GM12878 (cell line): Measurements from ENCODE around the gene SYK. TPM values are rescaled to one million over a fixed set of nuclear protein-coding genes. Genes with fewer than 3 reads are reported as not detected.

ENCODE experiments used
- ATAC-seq: fragments of 200-7000 bp; cut with Tn5 transposase; 3 replicates; pipeline ENCODE4 v1.9.1; 2020; ENCODE audit warnings: mild to moderate bottlenecking, moderate library complexity
- BruUV-seq: library from RNA; stranded (reverse); fragments of 400-500 nt; replicated peaks from 2 replicates; lab custom pipeline; 2021; lab: Mats Ljungman, UMichigan
- CTCF ChIA-PET: fragments of 300-600 bp; sonication (Branson Sonifier 250); formaldehyde crosslinking; extraction: SDS; loops from one replicate; lab custom pipeline; 2021; ENCODE audit warnings: inconsistent platforms; lab: Yijun Ruan, JAX
- POLR2A ChIA-PET: fragments of 350-600 bp; formaldehyde crosslinking; extraction: SDS; loops from one replicate; lab custom pipeline; 2021; ENCODE audit warnings: inconsistent platforms; lab: Charles Lee
- RAD21 ChIA-PET: fragments of 300-600 bp; sonication (Branson Sonifier 250); formaldehyde crosslinking; loops from one replicate; lab custom pipeline; 2023; ENCODE audit warnings: antibody characterized with exemption; ENCODE audit not compliant: unreplicated experiment; lab: Charles Lee
- SMC1A ChIA-PET: fragments of 300-600 bp; sonication (Branson Sonifier 250); formaldehyde crosslinking; loops from one replicate; lab custom pipeline; 2023; ENCODE audit not compliant: unreplicated experiment, uncharacterized antibody; lab: Charles Lee
- DNase-seq: peaks from one replicate; pipeline ENCODE4 v3.0.0-alpha.2; 2011; ENCODE audit warnings: low read depth, low spot score
- FAIRE-seq: peaks from 3 replicates; lab custom pipeline; 2011; peaks lifted over from hg19 to GRCh38; lab: Jason Lieb, UNC
- H2AFZ ChIP-seq: 2 replicates; pipeline ENCODE4 v1.6.0; 2011; ENCODE audit warnings: low read depth, low read length, control low read depth; ENCODE audit not compliant: control insufficient read depth
- H3K27ac ChIP-seq: 2 replicates; pipeline ENCODE4 v1.5.1; 2011; ENCODE audit warnings: control low read depth; ENCODE audit not compliant: control insufficient read depth, insufficient read depth
- H3K27me3 ChIP-seq, 2 experiments: replicated peaks in 1 of 2; 2 replicates each; pipeline versions ENCODE4 v1.6.0 to v1.6.1; 2011; ENCODE audit warnings: low read length in 1 of 2; ENCODE audit not compliant: control insufficient read depth in 2 of 2, insufficient read depth in 2 of 2
- H3K36me3 ChIP-seq, 2 experiments: 2 replicates each; pipeline ENCODE4 v1.5.1; 2011; ENCODE audit warnings: low read length in 1 of 2; ENCODE audit not compliant: control insufficient read depth in 2 of 2, insufficient read depth in 2 of 2
- H3K4me1 ChIP-seq: 2 replicates; pipeline ENCODE4 v1.6.1; 2011; ENCODE audit warnings: mild to moderate bottlenecking, low read length, moderate library complexity, mixed read lengths; ENCODE audit not compliant: control insufficient read depth, insufficient read depth
- H3K4me2 ChIP-seq: 2 replicates; pipeline ENCODE4 v1.6.0; 2011; ENCODE audit warnings: control low read depth; ENCODE audit not compliant: control insufficient read depth, insufficient read depth
- H3K4me3 ChIP-seq: fragments of 200-600 bp; sonication (generic); 2 replicates; pipeline ENCODE4 v1.5.1; 2016
- H3K79me2 ChIP-seq: 2 replicates; pipeline ENCODE4 v1.6.0; 2011; ENCODE audit warnings: low read length; ENCODE audit not compliant: control insufficient read depth, insufficient read depth
- H3K9ac ChIP-seq: 2 replicates; pipeline ENCODE4 v1.8.0; 2011; ENCODE audit warnings: low read length, control low read depth, mixed read lengths; ENCODE audit not compliant: control insufficient read depth, insufficient read depth
- H3K9me3 ChIP-seq: replicated peaks from 3 replicates; pipeline ENCODE4 v1.5.1; 2011; ENCODE audit warnings: mild to moderate bottlenecking, low read length; ENCODE audit not compliant: control insufficient read depth, insufficient read depth
- H4K20me1 ChIP-seq: 2 replicates; pipeline ENCODE4 v1.6.0; 2011; ENCODE audit not compliant: control insufficient read depth, insufficient read depth
- BACH1 ChIP-seq: fragments of 450-650 bp; IDR thresholded peaks from 2 replicates; pipeline ENCODE4 v1.6.1; 2017; ENCODE audit warnings: mild to moderate bottlenecking, borderline replicate concordance
- BCL11A ChIP-seq: IDR thresholded peaks from 2 replicates; pipeline ENCODE4 v1.6.1; 2011; ENCODE audit warnings: low read depth, low read length
- BCL3 ChIP-seq: IDR thresholded peaks from 2 replicates; pipeline ENCODE4 v1.6.1; 2011; ENCODE audit warnings: borderline replicate concordance, low read depth, mild to moderate bottlenecking, moderate library complexity, low read length; ENCODE audit not compliant: insufficient read depth, poor library complexity, severe bottlenecking
- CREM ChIP-seq: IDR thresholded peaks from 2 replicates; pipeline ENCODE4 v1.6.1; 2014; ENCODE audit warnings: antibody characterized with exemption, low read depth
- EED ChIP-seq: sonication (generic); IDR thresholded peaks from 2 replicates; pipeline ENCODE4 v1.6.1; 2016; ENCODE audit warnings: antibody characterized with exemption, low read depth
- ELK1 ChIP-seq: IDR thresholded peaks from 2 replicates; pipeline ENCODE4 v1.6.1; 2012; ENCODE audit warnings: low read depth, low read length, improper control_type of control experiment
- ETV6 ChIP-seq, 2 experiments: fragments of 450-650 bp in 1 of 2; IDR thresholded peaks in 1 of 2; conservative IDR thresholded peaks in 1 of 2; 2 replicates each; pipeline ENCODE4 v1.6.1; 2014; ENCODE audit warnings: antibody characterized with exemption in 1 of 2, borderline replicate concordance in 1 of 2, low read depth in 1 of 2, mild to moderate bottlenecking in 1 of 2, moderate library complexity in 1 of 2
- IKZF1 ChIP-seq: fragments of 450-650 bp; conservative IDR thresholded peaks from 2 replicates; pipeline ENCODE4 v1.6.1; 2017; ENCODE audit warnings: antibody characterized with exemption, mild to moderate bottlenecking
- IKZF2 ChIP-seq, 2 experiments: fragments of 450-650 bp; IDR thresholded peaks; 2 replicates each; pipeline ENCODE4 v1.6.1; 2017; ENCODE audit warnings: mild to moderate bottlenecking in 2 of 2, moderate library complexity in 2 of 2
- JUNB ChIP-seq: IDR thresholded peaks from 2 replicates; pipeline ENCODE4 v1.6.1; 2016; ENCODE audit warnings: antibody characterized with exemption, mild to moderate bottlenecking
- MEF2B ChIP-seq: fragments of 450-650 bp; IDR thresholded peaks from 2 replicates; pipeline ENCODE4 v1.6.1; 2018; ENCODE audit warnings: mild to moderate bottlenecking, moderate library complexity; ENCODE audit not compliant: partially characterized antibody, poor library complexity, severe bottlenecking
- NR2F1 ChIP-seq: fragments of 450-650 bp; conservative IDR thresholded peaks from 2 replicates; pipeline ENCODE4 v1.6.1; 2017; ENCODE audit warnings: mild to moderate bottlenecking
- PAX8 ChIP-seq: fragments of 450-650 bp; IDR thresholded peaks from 2 replicates; pipeline ENCODE4 v1.6.1; 2017; ENCODE audit warnings: mild to moderate bottlenecking, moderate library complexity
- RUNX3 ChIP-seq: IDR thresholded peaks from 2 replicates; pipeline ENCODE4 v1.6.1; 2012; ENCODE audit warnings: low read length, inconsistent platforms
- SPI1 ChIP-seq: IDR thresholded peaks from 2 replicates; pipeline ENCODE4 v1.6.1; 2011; ENCODE audit warnings: low read depth, mild to moderate bottlenecking, low read length, moderate library complexity, borderline replicate concordance; ENCODE audit not compliant: insufficient read depth
- TBL1XR1 ChIP-seq: IDR thresholded peaks from 2 replicates; pipeline ENCODE4 v1.6.1; 2012; ENCODE audit warnings: low read depth, low read length, improper control_type of control experiment
- WGBS: methylation state at CpG from one replicate; pipeline ENCODE4 v1.1.6; 2016; ENCODE audit warnings: low lambda C conversion rate; ENCODE audit not compliant: insufficient replicate concordance, insufficient coverage; ENCODE audit errors: missing lambda C conversion rate; 5-methylcytosine and 5-hydroxymethylcytosine counted together
- in situ Hi-C: fragments of 300-500 bp; cut with MboI; formaldehyde crosslinking; loops from 9 replicates; pipeline ENCODE4 v1.14.3; 2018; ENCODE audit warnings: mixed read lengths
- intact Hi-C: fragments of 100-400 bp; cut with micrococcal nuclease; formaldehyde crosslinking; loops from one replicate; pipeline ENCODE4 v1.14.2; 2022; ENCODE audit not compliant: unreplicated experiment
- polyA plus RNA-seq, 11 experiments: library from polyadenylated mRNA; depleted of rRNA in 4 of 11; unstranded in 6 of 11; stranded (reverse) in 5 of 11; fragments of >200 nt; fragmentation: Nextera tagmentation in 4 of 11; fragmentation: Illumina TruSeq in 1 of 11; extraction: Ambion mirVana in 4 of 11; extraction: Trizol in 1 of 11; gene quantifications; 1 replicate in 1 of 11; 2 replicates in 10 of 11; pipeline versions ENCODE4 v1.2.1 to v1.2.3, GENCODE V29; 2011 to 2016; ENCODE audit warnings: inconsistent platforms in 2 of 11, missing spikeins in 2 of 11, low read depth in 1 of 11
- total RNA-seq, 4 experiments: library from RNA; depleted of rRNA in 3 of 4; stranded (reverse); fragments of >200 nt in 3 of 4; fragmentation: Illumina TruSeq in 1 of 4; extraction: Trizol in 1 of 4; gene quantifications; 2 replicates each; pipeline versions ENCODE4 v1.2.1 to v1.2.3, GENCODE V29; 2013 to 2021
- TF ChIP-seq, protein P1 (sequence below): IDR thresholded peaks from 2 replicates; pipeline ENCODE4 v1.6.1; 2012; ENCODE audit warnings: low read length, inconsistent platforms

The SYK gene
- total and polyA plus RNA-seq, 10 of the 15 experiments (the other 5 are each of a cell fraction or from before 2014, with no cell fraction given): 6.5 to 135 (median 68.8) TPM

DNA sequence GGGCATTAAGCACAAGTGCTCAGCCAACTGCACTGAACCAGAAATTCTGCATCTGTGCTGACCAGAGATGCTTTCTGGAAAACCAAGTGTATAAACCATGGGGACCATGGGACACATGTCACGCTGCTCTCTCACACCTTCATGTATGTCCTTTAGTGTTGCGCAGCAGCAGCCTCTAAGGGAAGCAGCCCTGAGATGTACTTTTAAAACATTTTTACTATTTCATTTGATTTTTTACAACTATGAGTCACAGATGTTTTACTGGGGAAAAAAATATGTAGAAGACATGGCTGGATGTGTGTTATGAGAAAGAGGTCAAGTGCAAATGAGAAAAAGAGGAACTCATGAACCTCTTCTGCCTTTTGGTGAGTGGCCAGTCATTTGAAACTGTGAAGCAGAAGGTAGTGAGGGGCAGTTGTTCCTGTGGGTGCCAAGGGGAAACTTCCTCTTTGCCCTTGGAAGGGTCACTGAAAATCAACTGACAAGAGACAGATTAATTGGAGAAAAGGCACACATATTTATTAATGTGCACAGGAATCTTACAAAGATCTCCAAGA, 31.4 kb upstream of the SYK start:
- H3K4me1 ChIP-seq: peaks cover 36% of the 10 kb centered on the region
- H3K4me2 ChIP-seq: peak overlapping the region; percentile 47
- ChIA-PET POLR2A (no interaction called here), RAD21 (no interaction called here)
- no peak overlapping the region; the same call in 1 of the 2 replicates for H3K27ac ChIP-seq
- peaks cover 8% of the 10 kb centered on the region for H3K9me3 ChIP-seq
- peak; percentile 69; the same call in 1 of the 2 replicates for TF ChIP-seq NR2F1
- TF ChIP-seq IKZF1: 0 out of 2 replicates have a peak, but pooled peaks have one; percentile 28
- TF ChIP-seq PAX8: no peak
- peak; percentile 15; the same call in 1 of the 2 replicates for TF ChIP-seq CREM
- no peak for TF ChIP-seq BACH1
- peak; percentile 41; the same call in 1 of the 2 replicates for TF ChIP-seq BCL11A
- TF ChIP-seq ELK1: no peak
- TF ChIP-seq EED: 0 out of 2 replicates have a peak, but pooled peaks have one; percentile 34
- TF ChIP-seq ETV6 (conservative IDR thresholded peaks at IDR 0.05 in 1 of 2, IDR thresholded peaks at IDR 0.05 in 1 of 2; ENCODE audit: borderline replicate concordance in 1 of 2, low read depth in 1 of 2): peak in 1 of 2 experiments; percentile 63; a peak in 1 of 4 replicates
- TF ChIP-seq MEF2B: no peak
- peak; percentile 64 for TF ChIP-seq JUNB
- TF ChIP-seq IKZF2 (IDR thresholded peaks at IDR 0.05): peak; percentile 35 to 61; a peak in 2 of 4 replicates
- TF ChIP-seq SPI1: peak; percentile 95
- TF ChIP-seq, protein P1, sequence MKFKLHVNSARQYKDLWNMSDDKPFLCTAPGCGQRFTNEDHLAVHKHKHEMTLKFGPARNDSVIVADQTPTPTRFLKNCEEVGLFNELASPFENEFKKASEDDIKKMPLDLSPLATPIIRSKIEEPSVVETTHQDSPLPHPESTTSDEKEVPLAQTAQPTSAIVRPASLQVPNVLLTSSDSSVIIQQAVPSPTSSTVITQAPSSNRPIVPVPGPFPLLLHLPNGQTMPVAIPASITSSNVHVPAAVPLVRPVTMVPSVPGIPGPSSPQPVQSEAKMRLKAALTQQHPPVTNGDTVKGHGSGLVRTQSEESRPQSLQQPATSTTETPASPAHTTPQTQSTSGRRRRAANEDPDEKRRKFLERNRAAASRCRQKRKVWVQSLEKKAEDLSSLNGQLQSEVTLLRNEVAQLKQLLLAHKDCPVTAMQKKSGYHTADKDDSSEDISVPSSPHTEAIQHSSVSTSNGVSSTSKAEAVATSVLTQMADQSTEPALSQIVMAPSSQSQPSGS: 0 out of 2 replicates have a peak, but pooled peaks have one; percentile 51
- TF ChIP-seq BCL3: no peak
- TF ChIP-seq TBL1XR1: no peak
- TF ChIP-seq RUNX3: peak; percentile 46
- TF ChIP-seq, all 136 proteins: peak for 11
- in situ Hi-C loops (loop anchor here (25.0 kb wide), 1 partner anchor 1183 kb away; no protein-coding TSS in a partner anchor), intact Hi-C loops (loop anchor here (5.0 kb wide), 1 partner anchor 67 kb away; no protein-coding TSS in a partner anchor)
- H3K79me2 ChIP-seq: no peaks in the 10 kb centered on the region
- BruUV-seq: no TSS peak
- ChIA-PET CTCF (interaction anchor here (1.4 kb wide), 1 partner anchor 100 kb away, joined by 6 read pairs; no protein-coding TSS in a partner anchor), SMC1A (no interaction called here)
- H3K9ac ChIP-seq: no peak overlapping the region
- ATAC-seq (peak; percentile 66), DNase-seq (no peak), FAIRE-seq (no peak)
- H3K4me3 ChIP-seq: no peak overlapping the region
- no peaks in the 10 kb centered on the region for H3K27me3 ChIP-seq
- no peaks in the 10 kb centered on the region for H4K20me1 ChIP-seq
- H2AFZ ChIP-seq: no peak overlapping the region
- no peaks in the 10 kb centered on the region for H3K36me3 ChIP-seq
- 30% methylated on average over 2 of the region's 2 CpGs for WGBS
